T-helper 9 cell (primary cell): ENCODE results near the gene EMILIN2.
"Not testable (repeated sequence)": the region's sequence is repeated elsewhere in the genome, so short reads cannot be mapped to it uniquely, and the experiment has no call there.

ENCODE experiments used
- DNase-seq: peaks from one replicate; pipeline ENCODE4 v3.0.0-alpha.2; 2020
- total RNA-seq, 2 donors: gene quantifications; one replicate each; lab custom pipeline; 2026; lab: John Stamatoyannopoulos, UW

EMILIN2 gene
- 11.1 to 20.1 reads per million in 2 donors for total RNA-seq

GRCh38 chr18:2846636-2847316 is at the start of gene EMILIN2:
Gene EMILIN2, plus strand, starts transcription at chr18:2847006. Its CDS starts 183 bp downstream, at chr18:2847189.
- DNase-seq = peak; percentile 26

GRCh38 chr18:2797951-2798350 is 48.9 kb upstream of the EMILIN2 start:
- DNase-seq = no peak

- DNase-seq = no peak
Measured at GRCh38 chr18:2799369-2799768, 47.4 kb upstream of the EMILIN2 start.

- no peak for DNase-seq
Measured at GRCh38 chr18:2805970-2806943, 40.5 kb upstream of the EMILIN2 start.

GRCh38 chr18:2808640-2809039 is 38.2 kb upstream of the EMILIN2 start:
- not testable (repeated sequence) for DNase-seq

- DNase-seq = not testable (repeated sequence)
Measured at GRCh38 chr18:2809666-2810183, 37.1 kb upstream of the EMILIN2 start.

GRCh38 chr18:2811416-2811815 is 35.4 kb upstream of the EMILIN2 start:
- no peak for DNase-seq

GRCh38 chr18:2814928-2815327 is 31.9 kb upstream of the EMILIN2 start:
- DNase-seq = no peak

- DNase-seq = no peak
Measured at GRCh38 chr18:2818281-2818680, 28.5 kb upstream of the EMILIN2 start.

- no peak for DNase-seq
Measured at GRCh38 chr18:2821695-2822094, 25.1 kb upstream of the EMILIN2 start.

GRCh38 chr18:2822213-2822921 is 24.4 kb upstream of the EMILIN2 start:
- DNase-seq = no peak

GRCh38 chr18:2823202-2823601 is 23.6 kb upstream of the EMILIN2 start:
- DNase-seq = no peak

GRCh38 chr18:2823966-2824365 is 22.8 kb upstream of the EMILIN2 start:
- DNase-seq = no peak

- DNase-seq = no peak
Measured at GRCh38 chr18:2824865-2825264, 21.9 kb upstream of the EMILIN2 start.

- no peak for DNase-seq
Measured at GRCh38 chr18:2825613-2826175, 21.1 kb upstream of the EMILIN2 start.

- DNase-seq = no peak
Measured at GRCh38 chr18:2826581-2826980, 20.2 kb upstream of the EMILIN2 start.

GRCh38 chr18:2827061-2827460 is 19.7 kb upstream of the EMILIN2 start:
- no peak for DNase-seq

GRCh38 chr18:2836118-2836517 is 10.7 kb upstream of the EMILIN2 start:
- not testable (repeated sequence) for DNase-seq

- DNase-seq = not testable (repeated sequence)
Measured at GRCh38 chr18:2837290-2837689, 9.5 kb upstream of the EMILIN2 start.

GRCh38 chr18:2839202-2839601 is 7.6 kb upstream of the EMILIN2 start:
- DNase-seq = no peak

GRCh38 chr18:2840521-2840920 is 6.3 kb upstream of the EMILIN2 start:
- DNase-seq = no peak

GRCh38 chr18:2843146-2843545 is 3.7 kb upstream of the EMILIN2 start:
- DNase-seq = no peak
